ENCODE measurements around the gene MCF2L.
"Not testable (repeated sequence)": the region's sequence is repeated elsewhere in the genome, so short reads cannot be mapped to it uniquely, and the experiment has no call there.

MCF2L gene

GRCh38 chr13:113109151-113110047 lies 140.4 kb downstream of the MCF2L start:
- H3K27ac ChIP-seq: no peak overlapping the region
- no peak for TF ChIP-seq CTCF (IDR thresholded peaks at IDR 0.05)
- H3K4me3 ChIP-seq: peak overlapping the region; percentile 69
- DNase-seq (ENCODE audit: low spot score): no peak

- peak overlapping the region; percentile 69 for H3K4me3 ChIP-seq
- H3K27ac ChIP-seq: no peak overlapping the region
- TF ChIP-seq CTCF (IDR thresholded peaks at IDR 0.05): no peak
- DNase-seq (ENCODE audit: low spot score): no peak
Measured at GRCh38 chr13:113110048-113110851, 141.2 kb downstream of the MCF2L start.

GRCh38 chr13:113110852-113111315 lies 141.9 kb downstream of the MCF2L start:
- H3K27ac ChIP-seq: no peak overlapping the region
- H3K4me3 ChIP-seq: peak overlapping the region; percentile 69
- no peak for TF ChIP-seq CTCF (IDR thresholded peaks at IDR 0.05)
- DNase-seq (ENCODE audit: low spot score): no peak

GRCh38 chr13:113111821-113112220 lies 142.8 kb downstream of the MCF2L start:
- H3K4me3 ChIP-seq; DNase-seq (ENCODE audit: low spot score); H3K27ac ChIP-seq: not testable (repeated sequence)

- DNase-seq (ENCODE audit: low spot score); H3K4me3 ChIP-seq; H3K27ac ChIP-seq: not testable (repeated sequence)
Measured at GRCh38 chr13:113112475-113112874, 143.5 kb downstream of the MCF2L start.

GRCh38 chr13:113112893-113113845 lies 144.2 kb downstream of the MCF2L start:
- no peak for TF ChIP-seq CTCF (IDR thresholded peaks at IDR 0.05)
- no peak for DNase-seq (ENCODE audit: low spot score)
- no peak overlapping the region for H3K27ac ChIP-seq
- H3K4me3 ChIP-seq: no peak overlapping the region

GRCh38 chr13:113113846-113114271 lies 144.8 kb downstream of the MCF2L start:
- TF ChIP-seq CTCF (IDR thresholded peaks at IDR 0.05): no peak
- Histone ChIP-seq H3K4me3 (no peak overlapping the region), H3K27ac (no peak overlapping the region)
- DNase-seq (ENCODE audit: low spot score): peak; percentile 41
